Non-pigmented ciliary epithelial cell (primary cell): ENCODE data around the gene BET1L.
"Not testable (repeated sequence)": the region's sequence is repeated elsewhere in the genome, so short reads cannot be mapped to it uniquely, and the experiment has no call there.

ENCODE experiments used
- DNase-seq: peaks from one replicate; pipeline ENCODE4 v3.0.0-alpha.2; 2010; ENCODE audit warnings: low read depth

Gene BET1L

DNA sequence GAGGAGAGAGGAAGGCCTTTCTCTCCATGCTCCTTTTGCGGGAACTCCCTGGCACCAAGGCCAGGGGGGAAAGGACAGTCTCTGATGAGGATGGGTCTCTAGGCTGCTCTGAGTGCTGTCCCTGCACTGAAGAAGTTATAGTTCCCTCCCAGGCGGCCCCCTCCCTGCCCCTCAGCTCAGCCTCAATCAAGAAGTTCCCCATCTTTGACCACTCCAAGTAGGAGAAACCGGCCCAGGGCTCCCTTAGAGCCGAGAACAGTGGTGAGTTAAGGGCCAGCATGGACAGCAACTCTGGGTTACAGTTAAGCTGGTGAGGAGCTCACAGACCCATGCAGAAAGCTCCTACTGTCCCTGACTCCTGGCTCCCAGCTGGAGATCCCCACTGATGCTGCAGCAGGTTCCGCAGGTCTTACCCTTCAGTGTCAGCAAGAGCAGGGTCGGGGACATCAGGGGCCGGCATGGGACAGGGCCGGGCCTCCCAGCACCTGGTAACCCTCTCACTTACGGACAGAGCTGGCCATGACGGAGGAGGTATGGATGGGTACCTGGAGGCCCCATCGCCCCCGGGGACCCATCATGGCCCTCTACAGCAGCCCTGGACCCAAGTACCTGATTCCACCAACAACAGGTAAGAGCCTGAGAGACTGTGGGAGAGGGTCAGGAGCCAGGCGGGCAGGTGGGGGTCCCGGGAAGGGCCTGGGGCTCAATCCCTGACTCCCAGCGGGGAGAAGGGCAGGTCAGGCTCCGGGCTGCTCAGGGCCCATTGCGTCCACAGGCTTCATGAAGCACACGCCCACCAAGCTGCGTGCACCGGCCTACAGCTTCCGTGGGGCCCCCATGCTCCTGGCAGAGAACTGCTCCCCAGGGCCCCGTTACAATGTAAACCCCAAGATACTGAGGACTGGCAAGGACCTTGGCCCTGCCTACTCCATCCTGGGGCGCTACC, 10.1 kb downstream of the BET1L start:
- DNase-seq: no peak

DNA sequence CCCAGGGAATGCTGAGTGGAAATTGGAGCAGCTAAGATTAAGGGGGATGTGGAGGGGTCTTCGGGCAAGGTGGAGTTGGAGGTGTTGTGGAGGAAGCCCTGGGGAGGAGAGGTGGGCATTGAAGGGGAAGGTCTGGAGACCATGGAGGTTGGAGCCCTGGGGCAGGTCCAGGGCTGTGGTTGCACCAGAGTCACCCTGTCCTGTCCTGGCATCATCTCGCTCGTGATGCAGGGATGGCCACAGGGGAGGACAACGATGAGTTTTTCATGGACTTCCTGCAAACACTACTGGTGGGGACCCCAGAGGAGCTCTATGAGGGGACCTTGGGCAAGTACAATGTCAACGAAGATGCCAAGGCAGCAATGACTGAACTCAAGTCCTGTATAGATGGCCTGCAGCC, 13.7 kb downstream of the BET1L start:
- DNase-seq: not testable (repeated sequence)

DNA sequence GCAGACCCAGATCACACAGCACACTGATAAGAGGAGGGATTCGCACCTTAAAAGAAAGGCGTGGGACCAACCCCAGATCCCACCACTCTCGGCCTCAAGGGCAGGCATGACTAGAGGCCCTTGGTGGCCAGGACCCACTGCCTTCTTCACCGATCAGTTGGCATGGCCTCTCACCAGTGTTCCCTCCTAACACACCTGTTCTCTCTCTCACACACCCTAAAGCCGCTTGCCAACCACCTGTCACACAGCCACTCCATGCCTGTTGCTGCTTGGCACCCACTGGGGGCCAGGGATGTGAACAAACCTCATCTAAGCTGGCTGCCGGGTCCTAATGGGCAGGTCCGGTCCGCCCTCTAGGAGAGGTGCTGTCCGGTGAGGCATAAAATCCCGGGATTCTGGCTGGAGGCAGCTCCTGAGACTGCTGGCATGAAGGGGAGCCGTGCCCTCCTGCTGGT, 14.5 kb downstream of the BET1L start, which contains the start of gene SCGB1C1:
Gene SCGB1C1 (plus strand): TSS at position 405 of the 455 bp plus-strand sequence. CDS start 22 bp downstream, at position 427.
- not testable (repeated sequence) for DNase-seq

DNA sequence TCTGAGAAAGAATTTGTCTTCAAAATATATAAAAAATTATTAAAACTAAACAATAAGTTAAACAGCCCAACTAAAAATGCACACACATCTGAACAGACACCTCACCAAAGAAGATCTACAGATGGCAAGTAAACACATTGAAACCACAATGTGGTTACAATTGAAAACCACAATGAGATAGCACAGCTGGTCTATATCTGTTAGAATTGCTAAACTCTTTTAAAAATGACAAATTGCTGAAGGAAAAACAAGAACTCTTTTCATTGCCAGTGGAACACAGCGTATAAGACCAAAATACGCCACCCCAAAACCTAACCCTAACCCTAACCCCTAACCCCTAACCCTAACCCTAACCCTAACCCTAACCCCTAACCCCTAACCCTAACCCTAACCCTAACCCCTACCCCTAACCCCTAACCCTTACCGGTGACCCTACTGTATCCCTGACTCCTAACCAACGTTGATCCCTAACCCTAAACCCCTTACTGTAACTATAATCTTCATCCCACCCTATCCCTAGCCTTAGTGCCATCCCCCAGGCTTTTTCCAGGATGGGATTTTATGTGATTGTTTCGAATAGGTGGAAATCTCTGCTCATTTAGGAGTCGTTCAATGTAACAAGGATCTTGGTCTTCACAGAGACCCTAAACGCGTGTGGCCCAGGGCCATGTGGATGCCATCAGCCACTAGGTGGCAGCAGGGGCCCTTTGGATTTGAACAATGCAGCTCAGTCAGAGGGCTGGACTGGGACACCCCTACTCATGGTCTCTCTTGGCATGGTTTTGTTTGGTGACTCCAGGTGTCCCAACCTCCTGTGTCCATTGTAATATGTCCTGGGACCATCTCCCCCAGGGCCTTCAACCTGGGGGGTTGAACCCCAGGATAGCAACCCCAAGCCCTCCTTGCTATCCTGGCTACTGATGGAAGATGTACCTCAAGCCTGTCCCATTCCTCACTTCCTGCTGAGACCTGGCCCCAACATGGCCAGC, 15.4 kb downstream of the BET1L start:
- DNase-seq: not testable (repeated sequence)

DNA sequence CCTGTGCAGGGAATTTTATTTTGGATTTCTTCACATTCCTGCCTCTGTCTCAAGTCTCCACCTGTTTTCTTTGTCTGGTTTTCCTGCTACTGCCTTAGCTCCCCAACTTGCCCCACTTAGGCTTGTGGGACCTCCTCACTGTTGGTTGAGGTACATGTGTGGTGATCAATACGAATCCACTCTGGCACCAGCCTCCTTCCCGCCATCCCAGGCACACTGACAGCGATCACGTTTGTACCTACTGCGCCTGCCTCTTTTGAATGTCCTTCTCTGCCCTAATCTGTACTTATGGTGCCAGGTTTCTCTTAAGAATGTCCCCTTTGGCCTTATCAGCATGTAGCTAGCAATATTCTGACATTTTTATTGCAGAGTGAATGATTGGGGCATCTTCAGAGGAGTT, 16.7 kb downstream of the BET1L start:
- not testable (repeated sequence) for DNase-seq

DNA sequence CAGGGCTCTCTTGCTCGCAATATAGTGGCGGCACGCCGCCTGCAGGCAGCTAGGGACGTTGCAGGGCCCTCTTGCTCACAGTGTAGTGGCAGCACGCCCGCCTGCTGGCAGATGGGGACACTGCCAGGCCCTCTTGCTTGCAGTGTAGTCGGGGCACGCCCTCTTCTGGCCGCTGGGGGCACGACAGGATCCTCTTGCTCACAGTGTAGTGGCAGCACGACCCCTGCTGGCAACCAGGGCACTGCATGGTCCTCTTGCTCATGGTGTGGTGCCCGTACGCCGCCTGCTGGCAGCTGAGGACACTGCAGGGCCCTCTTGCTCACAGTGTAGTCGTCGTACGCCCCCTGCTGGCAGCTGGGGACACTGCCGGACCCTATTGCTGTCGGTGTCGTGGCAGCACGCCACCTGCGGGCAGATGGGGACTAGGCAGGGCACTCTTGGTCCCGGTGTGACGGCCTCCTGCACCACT, 17.3 kb downstream of the BET1L start:
- not testable (repeated sequence) for DNase-seq

DNA sequence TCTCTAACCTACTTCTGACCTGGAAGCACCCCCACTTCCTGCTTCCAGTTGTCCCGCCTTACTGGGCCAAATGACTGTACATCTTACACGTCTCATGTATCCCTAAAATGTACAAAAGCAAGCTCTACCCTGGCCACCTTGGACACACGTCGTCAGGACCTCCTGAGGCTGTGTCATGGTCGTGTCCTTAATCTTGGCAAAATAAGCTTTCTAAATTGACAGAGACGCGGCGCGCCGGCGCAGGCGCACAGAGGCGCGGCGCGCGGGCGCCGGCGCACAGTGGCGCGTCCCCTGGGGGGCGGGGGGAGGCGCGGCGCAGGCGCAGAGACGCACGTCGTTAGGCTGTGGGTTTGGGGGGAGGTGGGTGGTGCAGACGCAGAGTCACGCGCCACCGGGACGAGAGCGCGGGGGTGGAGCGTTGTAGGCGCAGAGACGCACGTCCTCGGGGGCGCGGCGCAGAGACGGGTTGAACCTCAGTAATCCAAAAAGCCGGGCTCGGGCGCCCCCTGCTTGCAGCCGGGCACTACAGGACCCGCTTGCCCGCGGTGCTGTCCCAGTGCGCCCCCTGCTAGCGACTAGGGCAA, 17.9 kb downstream of the BET1L start:
- DNase-seq: not testable (repeated sequence)

DNA sequence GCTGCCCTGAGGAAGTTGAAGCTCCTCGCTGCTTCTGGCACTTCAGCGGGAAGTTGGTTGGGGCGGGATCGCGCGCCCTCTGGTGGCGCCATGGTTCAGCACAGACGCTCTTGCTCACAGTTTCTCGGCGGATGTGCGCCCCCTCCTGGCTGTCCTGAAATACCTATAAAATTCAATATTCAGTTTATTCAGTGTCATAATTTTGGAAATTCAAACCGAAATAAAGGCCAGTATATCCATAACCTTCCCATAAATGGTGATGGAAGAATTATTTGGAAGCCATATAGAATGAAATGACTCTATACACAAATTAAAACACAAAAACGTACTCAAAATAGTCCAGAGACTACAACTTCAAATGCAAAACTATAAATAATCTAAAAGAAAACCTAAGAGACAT, 27.0 kb downstream of the BET1L start:
- DNase-seq: not testable (repeated sequence)
